ENCODE results near the gene EIF3M.
"Not testable (repeated sequence)": the region's sequence is repeated elsewhere in the genome, so short reads cannot be mapped to it uniquely, and the experiment has no call there.

Gene EIF3M

GRCh38 chr11:32574421-32574820 lies 9.2 kb upstream of the EIF3M start:
- DNase-seq (ENCODE audit: low spot score): no peak
- Mint-ChIP-seq H3K9me3 (no peaks in the 10 kb centered on the region), H3K36me3 (ENCODE audit: low read depth) (no peaks in the 10 kb centered on the region), H3K4me1 (ENCODE audit: low read depth) (no peaks in the 10 kb centered on the region), H3K27ac (no peak overlapping the region), H3K4me3 (no peak overlapping the region), H3K27me3 (ENCODE audit: low read depth) (peaks cover 9% of the 10 kb centered on the region)

- H3K27ac Mint-ChIP-seq: no peak overlapping the region
Observed at GRCh38 chr11:32575070-32575469, 8.6 kb upstream of the EIF3M start.

GRCh38 chr11:32576456-32576855 lies 7.2 kb upstream of the EIF3M start:
- H3K4me1 Mint-ChIP-seq (ENCODE audit: low read depth): no peaks in the 10 kb centered on the region
- no peak for DNase-seq (ENCODE audit: low spot score)
- no peaks in the 10 kb centered on the region for H3K36me3 Mint-ChIP-seq (ENCODE audit: low read depth)
- H3K9me3 Mint-ChIP-seq: no peaks in the 10 kb centered on the region
- H3K27ac Mint-ChIP-seq: no peak overlapping the region
- H3K27me3 Mint-ChIP-seq (ENCODE audit: low read depth): peaks cover 2% of the 10 kb centered on the region
- no peak overlapping the region for H3K4me3 Mint-ChIP-seq

More at GRCh38 chr11:32575070-32575469, 8.6 kb upstream of the EIF3M start:
- Mint-ChIP-seq H3K4me3 (no peak overlapping the region), H3K36me3 (ENCODE audit: low read depth) (no peaks in the 10 kb centered on the region), H3K4me1 (ENCODE audit: low read depth) (no peaks in the 10 kb centered on the region), H3K9me3 (no peaks in the 10 kb centered on the region), H3K27me3 (ENCODE audit: low read depth) (peaks cover 9% of the 10 kb centered on the region)
- DNase-seq (ENCODE audit: low spot score): no peak

GRCh38 chr11:32580967-32581366 lies 2.7 kb upstream of the EIF3M start:
- H3K9me3 Mint-ChIP-seq: no peaks in the 10 kb centered on the region
- no peak overlapping the region for H3K4me3 Mint-ChIP-seq
- H3K4me1 Mint-ChIP-seq (ENCODE audit: low read depth): peaks cover 16% of the 10 kb centered on the region
- peaks cover 19% of the 10 kb centered on the region for H3K36me3 Mint-ChIP-seq (ENCODE audit: low read depth)
- no peak overlapping the region for H3K27ac Mint-ChIP-seq
- peaks cover 2% of the 10 kb centered on the region for H3K27me3 Mint-ChIP-seq (ENCODE audit: low read depth)
- DNase-seq (ENCODE audit: low spot score): no peak

- Mint-ChIP-seq H3K9me3 (no peaks in the 10 kb centered on the region), H3K4me1 (ENCODE audit: low read depth) (peaks cover 20% of the 10 kb centered on the region), H3K4me3 (no peak overlapping the region), H3K27me3 (ENCODE audit: low read depth) (peaks cover 2% of the 10 kb centered on the region), H3K27ac (no peak overlapping the region), H3K36me3 (ENCODE audit: low read depth) (peaks cover 24% of the 10 kb centered on the region)
- no peak for DNase-seq (ENCODE audit: low spot score)
Observed at GRCh38 chr11:32581556-32581955, 2.1 kb upstream of the EIF3M start.

GRCh38 chr11:32584921-32585320 lies 1.3 kb downstream of the EIF3M start:
- peak overlapping the region; percentile 96 for H3K27ac Mint-ChIP-seq
- H3K27me3 Mint-ChIP-seq (ENCODE audit: low read depth): no peaks in the 10 kb centered on the region
- H3K9me3 Mint-ChIP-seq: no peaks in the 10 kb centered on the region
- no peak for DNase-seq (ENCODE audit: low spot score)
- H3K4me1 Mint-ChIP-seq (ENCODE audit: low read depth): peaks cover 35% of the 10 kb centered on the region
- H3K36me3 Mint-ChIP-seq (ENCODE audit: low read depth): peaks cover 43% of the 10 kb centered on the region
- peak overlapping the region; percentile 96 for H3K4me3 Mint-ChIP-seq

- Mint-ChIP-seq H3K27me3 (ENCODE audit: low read depth) (no peaks in the 10 kb centered on the region), H3K36me3 (ENCODE audit: low read depth) (peaks cover 56% of the 10 kb centered on the region), H3K27ac (peak overlapping the region; percentile 61), H3K4me1 (ENCODE audit: low read depth) (peaks cover 36% of the 10 kb centered on the region), H3K4me3 (peak overlapping the region; percentile 57), H3K9me3 (no peaks in the 10 kb centered on the region)
- no peak for DNase-seq (ENCODE audit: low spot score)
Observed at GRCh38 chr11:32586576-32587190, 3.1 kb downstream of the EIF3M start.

- peaks cover 69% of the 10 kb centered on the region for H3K36me3 Mint-ChIP-seq (ENCODE audit: low read depth)
- no peaks in the 10 kb centered on the region for H3K9me3 Mint-ChIP-seq
- H3K27me3 Mint-ChIP-seq (ENCODE audit: low read depth): no peaks in the 10 kb centered on the region
- no peak overlapping the region for H3K27ac Mint-ChIP-seq
- H3K4me1 Mint-ChIP-seq (ENCODE audit: low read depth): peaks cover 12% of the 10 kb centered on the region
- H3K4me3 Mint-ChIP-seq: no peak overlapping the region
- no peak for DNase-seq (ENCODE audit: low spot score)
Observed at GRCh38 chr11:32594272-32594671, 10.6 kb downstream of the EIF3M start.

- DNase-seq (ENCODE audit: low spot score): peak; percentile 18
- peaks cover 60% of the 10 kb centered on the region for H3K36me3 Mint-ChIP-seq (ENCODE audit: low read depth)
- not testable (repeated sequence) for H3K4me3 Mint-ChIP-seq; H3K9me3 Mint-ChIP-seq; H3K27ac Mint-ChIP-seq; H3K27me3 Mint-ChIP-seq (ENCODE audit: low read depth)
- peaks cover 12% of the 10 kb centered on the region for H3K4me1 Mint-ChIP-seq (ENCODE audit: low read depth)
Observed at GRCh38 chr11:32596114-32596513, 12.5 kb downstream of the EIF3M start.

GRCh38 chr11:32597921-32598320 lies 14.3 kb downstream of the EIF3M start:
- DNase-seq (ENCODE audit: low spot score): no peak
- Mint-ChIP-seq H3K27ac (no peak overlapping the region), H3K4me3 (no peak overlapping the region), H3K36me3 (ENCODE audit: low read depth) (peaks cover 61% of the 10 kb centered on the region), H3K4me1 (ENCODE audit: low read depth) (peaks cover 7% of the 10 kb centered on the region), H3K9me3 (no peaks in the 10 kb centered on the region), H3K27me3 (ENCODE audit: low read depth) (no peaks in the 10 kb centered on the region)

GRCh38 chr11:32602657-32603415 lies 19.2 kb downstream of the EIF3M start:
- no peaks in the 10 kb centered on the region for H3K27me3 Mint-ChIP-seq (ENCODE audit: low read depth)
- peaks cover 57% of the 10 kb centered on the region for H3K36me3 Mint-ChIP-seq (ENCODE audit: low read depth)
- peaks cover 6% of the 10 kb centered on the region for H3K9me3 Mint-ChIP-seq
- H3K27ac Mint-ChIP-seq: peak overlapping the region; percentile 53
- H3K4me1 Mint-ChIP-seq (ENCODE audit: low read depth): peaks cover 3% of the 10 kb centered on the region
- H3K4me3 Mint-ChIP-seq: no peak overlapping the region
- DNase-seq (ENCODE audit: low spot score): no peak

GRCh38 chr11:32606220-32606619 lies 22.6 kb downstream of the EIF3M start:
- peaks cover 66% of the 10 kb centered on the region for H3K36me3 Mint-ChIP-seq (ENCODE audit: low read depth)
- H3K27ac Mint-ChIP-seq: no peak overlapping the region
- no peak for DNase-seq (ENCODE audit: low spot score)
- peaks cover 10% of the 10 kb centered on the region for H3K9me3 Mint-ChIP-seq
- H3K27me3 Mint-ChIP-seq (ENCODE audit: low read depth): no peaks in the 10 kb centered on the region
- no peak overlapping the region for H3K4me3 Mint-ChIP-seq
- peaks cover 3% of the 10 kb centered on the region for H3K4me1 Mint-ChIP-seq (ENCODE audit: low read depth)

- H3K27me3 Mint-ChIP-seq (ENCODE audit: low read depth); DNase-seq (ENCODE audit: low spot score); H3K4me3 Mint-ChIP-seq; H3K9me3 Mint-ChIP-seq; H3K27ac Mint-ChIP-seq; H3K4me1 Mint-ChIP-seq (ENCODE audit: low read depth): not testable (repeated sequence)
- H3K36me3 Mint-ChIP-seq (ENCODE audit: low read depth): peaks cover 45% of the 10 kb centered on the region
Observed at GRCh38 chr11:32608826-32609225, 25.2 kb downstream of the EIF3M start.

GRCh38 chr11:32610797-32611352 lies 27.2 kb downstream of the EIF3M start:
- Mint-ChIP-seq H3K27me3 (ENCODE audit: low read depth) (no peaks in the 10 kb centered on the region), H3K9me3 (peaks cover 10% of the 10 kb centered on the region), H3K4me3 (no peak overlapping the region), H3K36me3 (ENCODE audit: low read depth) (peaks cover 31% of the 10 kb centered on the region), H3K27ac (no peak overlapping the region), H3K4me1 (ENCODE audit: low read depth) (no peaks in the 10 kb centered on the region)
- no peak for DNase-seq (ENCODE audit: low spot score)
